Colon (tissue), 2 donors: ENCODE results near the gene HS6ST2.

Experiments
- FAIRE-seq: peaks from 2 replicates; lab custom pipeline; 2012; peaks lifted over from hg19 to GRCh38; lab: Jason Lieb, UNC
- donor health status: control.
- donor health status: control.

The HS6ST2 gene

DNA sequence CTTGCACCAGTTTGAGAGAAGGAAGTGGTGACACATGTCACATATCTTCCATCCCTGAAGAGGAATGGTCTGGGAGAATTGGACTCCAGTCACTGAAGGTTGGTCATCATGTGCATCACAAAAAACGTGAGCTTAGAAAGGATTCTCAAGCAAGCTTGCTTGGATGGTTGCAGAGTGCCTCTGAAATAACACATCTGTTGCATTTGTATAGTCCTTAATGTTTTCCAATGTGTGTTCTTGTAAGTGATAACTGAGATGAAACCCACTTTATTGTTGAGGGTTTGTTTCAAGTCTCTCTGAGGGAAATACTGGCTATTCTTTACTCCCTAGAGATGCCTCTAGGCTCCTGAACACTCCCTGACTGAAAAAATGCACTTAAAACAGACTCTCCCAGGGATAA is 285.1 kb downstream of the HS6ST2 start:
- FAIRE-seq = no peak

DNA sequence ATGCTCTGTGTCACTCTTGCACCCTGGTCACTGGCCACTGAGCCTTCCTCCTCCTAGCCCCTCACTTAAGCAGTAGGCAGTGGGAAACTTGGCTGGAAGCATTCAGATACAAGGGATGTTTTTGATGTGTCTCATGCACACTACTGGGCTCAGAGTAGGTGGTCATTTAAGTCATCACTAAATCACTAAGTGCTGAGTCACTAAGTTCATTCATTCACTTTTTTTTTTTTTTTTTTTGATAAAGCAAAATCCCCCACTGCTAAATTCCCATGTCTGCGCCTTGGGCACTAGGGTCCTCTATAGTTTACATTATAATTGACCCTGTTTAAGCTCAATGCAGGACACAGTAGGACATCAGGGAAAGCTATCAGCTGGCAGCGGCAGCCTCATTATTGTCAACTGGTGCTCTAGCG is 287.2 kb downstream of the HS6ST2 start:
- FAIRE-seq = no peak

DNA sequence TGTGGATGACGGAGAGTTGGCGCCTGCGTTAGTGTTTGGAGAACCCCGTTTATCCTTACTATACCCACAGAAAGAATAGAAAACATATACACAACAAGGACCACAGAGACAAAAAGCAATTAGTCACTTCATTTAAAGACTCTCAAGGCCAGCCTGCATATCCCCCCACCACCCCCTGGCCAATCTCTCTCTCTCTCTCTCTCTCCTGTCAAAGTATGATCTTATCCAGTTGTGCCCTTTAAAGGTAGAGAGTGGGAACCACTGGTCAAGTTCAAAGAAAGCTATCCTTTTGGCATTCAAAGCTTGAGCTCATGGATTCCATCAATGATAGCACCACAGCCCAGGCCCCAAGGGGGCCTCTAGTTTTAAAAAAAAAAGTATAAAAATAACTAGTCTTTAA is 289.3 kb downstream of the HS6ST2 start:
- no peak for FAIRE-seq

DNA sequence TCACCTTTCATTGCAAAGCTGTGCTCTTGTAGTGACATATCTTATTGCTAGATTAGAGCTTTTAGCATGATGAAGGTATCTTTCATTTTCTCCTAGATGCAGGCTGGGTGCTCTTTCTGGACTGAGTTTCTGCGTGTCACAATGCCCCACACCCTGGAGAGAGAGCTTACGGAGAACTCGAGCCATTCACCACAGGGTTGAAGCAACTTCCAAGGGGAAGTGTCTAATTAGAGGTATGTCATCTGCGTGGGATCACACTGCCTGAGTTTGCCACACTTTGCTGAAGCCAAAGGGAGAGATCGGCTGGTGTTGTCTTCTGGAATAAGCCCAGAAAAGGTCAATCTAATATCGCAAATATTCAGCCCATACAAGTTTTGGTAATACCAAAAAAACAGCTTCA is 290.3 kb downstream of the HS6ST2 start:
- no peak for FAIRE-seq

DNA sequence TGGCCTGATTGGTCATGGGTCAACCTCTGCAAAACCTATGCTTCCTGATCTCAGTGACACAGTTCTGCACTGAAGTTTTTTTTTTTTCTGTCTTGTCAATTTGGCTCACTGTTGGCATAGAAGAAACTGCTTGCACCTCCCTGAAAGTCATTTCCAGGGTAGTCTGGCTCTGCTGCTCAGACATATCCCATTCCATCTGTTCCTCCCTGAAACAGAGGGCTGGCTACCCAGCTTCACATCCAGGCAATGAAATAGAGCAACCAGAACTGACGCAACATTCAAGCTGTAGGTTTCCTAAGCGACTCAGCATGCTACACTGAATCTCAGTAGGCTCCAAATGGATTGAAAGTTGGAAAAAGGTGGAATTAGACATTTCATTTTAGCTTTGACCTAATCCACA is 292.8 kb downstream of the HS6ST2 start:
- FAIRE-seq = no peak

DNA sequence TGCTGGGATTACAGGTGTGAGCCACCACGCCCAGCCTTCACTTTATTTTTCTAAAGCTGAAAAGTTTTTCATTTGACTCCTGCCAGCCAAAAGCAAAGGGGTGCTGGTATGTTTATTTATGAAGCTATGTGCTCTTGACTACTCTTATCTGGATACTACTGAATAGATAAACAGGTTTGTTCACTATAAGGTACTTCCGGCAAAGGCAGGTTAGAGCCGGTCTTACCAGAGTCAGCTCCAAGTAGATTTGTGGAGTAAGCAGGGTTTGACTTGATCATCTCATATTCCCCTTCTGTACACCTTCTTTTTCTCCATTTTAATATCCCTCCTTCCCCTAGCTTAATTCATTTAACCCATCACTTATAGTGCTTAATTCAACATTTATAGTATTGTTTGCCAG is 294.2 kb downstream of the HS6ST2 start:
- FAIRE-seq = no peak

DNA sequence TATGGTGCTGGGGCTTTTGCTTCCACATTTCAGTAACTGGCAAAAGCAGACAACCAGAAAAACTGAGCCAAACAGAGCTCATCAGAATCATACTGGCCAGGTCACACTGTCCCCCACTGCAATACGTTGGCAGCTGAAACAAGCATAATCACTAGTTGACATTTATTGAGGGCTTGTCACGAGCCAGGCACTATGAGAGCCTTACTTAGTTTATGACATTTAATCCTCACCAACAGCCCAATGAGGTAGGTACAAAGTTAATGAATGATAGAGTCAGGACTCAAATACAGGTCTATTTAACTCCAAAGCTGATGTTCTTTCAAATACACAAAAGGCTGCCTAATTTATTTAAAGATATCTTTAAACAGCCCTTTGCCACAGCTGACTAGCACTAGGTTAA is 295.6 kb downstream of the HS6ST2 start:
- FAIRE-seq = no peak

DNA sequence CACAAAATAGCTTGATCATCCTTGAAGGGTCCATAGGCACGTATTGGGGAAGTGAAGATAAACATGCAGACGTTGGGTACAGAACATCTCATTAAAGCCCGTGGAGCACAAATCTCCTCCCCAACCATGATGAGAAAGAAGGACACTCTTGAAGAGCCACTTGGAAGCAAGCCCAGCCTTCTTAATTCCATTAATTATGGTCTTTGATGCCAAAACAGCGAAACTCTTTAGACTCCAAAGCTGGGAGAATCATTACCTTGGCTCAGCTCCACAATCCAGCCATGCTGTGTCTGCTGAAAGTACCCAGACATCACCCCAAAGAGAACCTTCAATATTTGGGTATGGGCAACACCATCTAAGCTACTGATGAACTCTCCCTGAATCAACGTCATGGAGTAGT is 300.6 kb downstream of the HS6ST2 start:
- no peak for FAIRE-seq

DNA sequence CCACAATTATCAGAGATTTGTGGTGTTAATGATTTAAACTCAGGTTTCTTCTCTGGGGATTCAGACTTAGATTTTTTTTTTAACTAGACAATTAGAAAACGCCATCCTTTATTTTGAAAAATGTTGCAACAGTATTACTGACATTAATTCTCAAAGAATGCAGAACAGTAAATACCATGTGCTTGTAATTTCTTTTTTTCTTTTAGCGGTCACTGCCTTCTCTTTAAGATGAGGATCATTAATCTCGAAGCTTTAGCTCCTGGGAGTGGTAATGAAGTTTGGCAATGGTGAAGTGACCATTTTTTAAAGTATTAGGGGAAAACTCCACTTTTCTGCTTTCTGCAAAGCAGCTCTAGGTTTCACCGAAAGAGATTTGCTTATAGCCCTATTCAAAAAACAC is 305.6 kb downstream of the HS6ST2 start:
- FAIRE-seq = no peak

DNA sequence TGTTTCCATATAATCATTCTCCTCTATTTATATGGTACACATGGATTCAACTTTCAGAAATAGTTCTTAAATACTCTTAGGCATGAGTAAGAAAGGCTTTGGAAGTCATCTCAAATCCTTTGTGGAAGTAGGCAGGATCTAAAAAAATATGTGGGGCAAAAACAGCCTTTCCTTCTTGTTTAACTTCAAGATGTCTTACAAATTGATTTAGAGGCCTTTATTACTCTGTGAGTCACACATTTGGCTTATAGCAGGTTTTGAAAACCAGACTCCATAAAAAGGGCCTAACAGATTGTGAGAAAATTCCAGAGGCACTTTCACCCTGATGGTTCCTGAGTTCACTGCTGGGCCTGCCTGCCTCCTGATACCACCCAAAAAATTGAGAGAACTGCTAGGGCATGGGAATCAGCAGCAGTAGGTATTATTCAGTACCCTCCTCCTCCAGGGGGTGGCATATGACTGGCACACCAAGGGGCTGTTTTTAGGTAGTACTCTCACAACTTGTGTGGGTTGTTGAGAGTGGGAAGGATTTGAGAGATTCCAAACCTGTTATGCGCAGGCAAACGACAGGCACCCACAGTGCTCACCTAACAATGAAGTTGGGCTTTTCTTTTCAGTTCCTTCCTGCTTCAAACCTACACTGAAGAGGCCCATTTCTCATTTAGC is 306.9 kb downstream of the HS6ST2 start:
- FAIRE-seq = no peak

DNA sequence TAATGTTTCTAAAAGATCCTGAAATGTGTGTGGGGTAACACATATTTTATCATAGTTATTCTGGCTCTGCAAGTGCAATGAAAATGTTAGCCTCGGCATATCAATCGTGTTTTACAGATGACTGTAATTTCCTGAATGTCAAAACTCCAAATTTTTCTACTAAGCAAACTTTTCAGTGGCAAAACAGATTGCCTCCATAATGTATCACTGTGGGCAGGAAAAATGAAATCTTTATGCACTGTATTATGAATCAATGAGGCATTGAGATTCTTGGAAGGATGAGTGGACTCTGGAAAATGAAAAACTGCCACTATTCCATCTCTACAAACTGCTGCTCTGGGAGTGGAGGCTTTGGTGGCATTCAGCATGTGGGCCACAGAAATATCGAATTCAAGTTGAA is 309.5 kb downstream of the HS6ST2 start:
- FAIRE-seq = no peak

DNA sequence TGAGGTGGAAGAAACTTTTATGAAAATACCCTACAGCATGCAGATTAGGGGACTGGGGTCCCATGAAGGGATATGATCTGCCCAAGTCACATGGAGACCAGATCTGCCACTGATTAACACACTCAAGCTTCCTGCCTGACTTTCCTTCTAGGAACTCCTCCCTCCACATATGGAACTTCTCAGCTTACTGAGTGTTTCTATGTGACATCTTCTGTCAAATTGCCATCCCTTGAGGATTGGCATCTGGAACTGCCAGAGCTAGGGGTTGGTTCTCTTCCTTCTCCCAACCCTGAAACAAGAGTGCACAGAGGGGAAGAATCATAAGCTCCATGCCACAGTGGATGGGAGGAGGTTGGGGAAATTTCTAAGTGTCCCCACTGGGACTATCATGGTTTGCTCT is 319.0 kb downstream of the HS6ST2 start:
- FAIRE-seq = no peak

DNA sequence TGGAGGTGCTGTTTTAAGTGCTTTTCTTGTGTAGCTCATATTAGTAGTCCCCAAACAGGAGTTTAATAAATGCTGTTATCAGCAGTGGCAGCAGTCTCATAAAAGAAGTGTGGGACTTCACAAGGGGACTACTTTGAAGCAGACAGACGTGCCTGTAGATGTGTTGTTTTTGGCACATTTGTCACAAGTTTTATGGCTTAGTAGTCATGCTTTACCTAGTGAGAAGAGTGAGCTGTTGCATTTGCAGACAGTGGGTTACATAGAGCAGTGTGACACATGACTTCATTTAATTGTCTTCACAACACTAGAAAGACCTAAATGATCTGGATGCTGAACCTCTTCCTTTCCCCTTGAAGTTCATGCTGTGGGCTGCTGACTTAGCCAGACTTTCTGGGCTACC is 320.1 kb downstream of the HS6ST2 start:
- no peak for FAIRE-seq

DNA sequence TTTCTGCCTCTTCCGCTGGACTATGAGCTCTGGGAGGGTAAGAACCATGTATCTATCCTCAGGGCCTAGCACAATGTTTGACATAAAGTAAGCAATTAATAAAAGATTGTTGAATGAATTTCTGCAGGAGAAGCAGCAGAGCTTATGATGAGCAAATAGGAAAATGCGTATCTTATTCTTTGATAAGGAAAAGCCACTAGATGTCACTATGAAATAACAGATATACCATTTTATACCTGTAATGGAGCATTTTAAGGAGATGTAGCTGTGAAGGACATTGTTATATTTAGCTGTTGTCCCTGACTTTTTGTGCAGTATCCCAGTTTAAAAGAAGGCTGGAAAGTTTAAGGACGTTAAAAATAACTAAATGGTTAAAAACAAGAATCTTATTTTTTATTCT is 322.3 kb downstream of the HS6ST2 start:
- no peak for FAIRE-seq

DNA sequence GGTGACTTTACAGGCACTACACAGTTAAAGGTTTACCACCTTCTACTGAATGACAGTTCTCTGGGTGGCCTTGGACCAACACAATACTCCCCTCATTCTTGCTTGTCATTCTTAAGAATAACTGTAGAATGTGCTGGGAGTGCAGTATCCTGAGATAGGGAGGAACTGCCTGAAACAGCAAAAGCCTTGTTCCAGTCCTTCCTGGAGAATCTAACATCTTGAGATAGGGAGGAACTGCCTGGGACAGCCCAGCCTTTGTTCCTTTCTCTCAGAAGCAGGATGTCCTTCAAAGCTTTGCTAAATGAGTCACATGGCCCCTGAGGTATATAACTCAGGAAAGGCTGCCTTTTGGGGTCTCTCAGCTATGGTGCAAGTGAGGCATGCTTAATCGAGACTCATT is 323.9 kb downstream of the HS6ST2 start:
- no peak for FAIRE-seq

DNA sequence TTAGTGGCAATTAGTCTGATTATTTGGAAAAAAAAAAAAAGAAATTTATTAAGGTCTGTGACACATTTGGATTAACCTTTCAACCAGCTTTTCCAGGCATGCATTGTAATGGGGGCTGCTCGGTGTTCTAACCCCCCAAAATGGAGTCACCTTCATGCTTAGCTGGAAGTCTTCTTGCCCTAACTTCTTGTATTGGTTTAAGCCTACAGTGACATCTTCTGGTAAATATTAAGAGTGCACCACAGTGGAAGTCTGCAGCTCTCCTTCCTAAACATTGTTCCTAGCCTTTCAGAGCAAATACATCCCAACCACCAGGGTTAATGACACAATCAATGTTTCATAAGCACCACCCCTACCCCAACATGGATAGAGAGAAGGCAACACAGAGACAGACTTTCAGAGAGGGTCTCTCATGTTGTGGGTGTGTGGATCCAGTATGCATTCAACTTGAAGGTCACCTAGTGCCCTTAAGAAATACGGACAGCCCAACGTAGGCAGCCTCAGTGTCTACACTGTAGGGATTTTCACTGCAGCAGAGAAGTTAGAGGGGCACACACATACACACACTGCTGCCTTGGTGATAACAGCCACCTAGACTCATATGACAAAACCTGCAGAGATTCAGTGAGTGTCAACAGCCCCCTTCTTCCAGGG is 326.7 kb downstream of the HS6ST2 start:
- FAIRE-seq = no peak

DNA sequence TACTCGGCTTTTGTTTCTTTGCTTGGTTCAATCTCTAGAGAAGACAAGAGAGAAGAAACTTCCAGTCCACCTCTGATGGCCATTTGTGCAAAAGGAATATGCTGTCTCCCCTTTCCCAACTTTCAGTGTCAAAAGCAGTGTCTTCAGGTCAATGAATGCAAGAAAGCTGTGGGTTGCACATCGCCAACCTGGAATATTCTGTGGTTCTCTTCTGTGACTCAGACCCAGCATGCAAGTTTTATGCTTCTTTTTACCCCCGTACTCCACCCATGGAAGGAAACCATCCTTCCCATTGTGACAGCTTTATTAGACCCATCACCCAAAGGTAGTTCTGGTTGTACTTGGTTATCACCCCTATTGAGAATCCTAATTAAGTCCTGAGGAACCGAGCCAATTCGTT is 334.0 kb downstream of the HS6ST2 start:
- FAIRE-seq = no peak

DNA sequence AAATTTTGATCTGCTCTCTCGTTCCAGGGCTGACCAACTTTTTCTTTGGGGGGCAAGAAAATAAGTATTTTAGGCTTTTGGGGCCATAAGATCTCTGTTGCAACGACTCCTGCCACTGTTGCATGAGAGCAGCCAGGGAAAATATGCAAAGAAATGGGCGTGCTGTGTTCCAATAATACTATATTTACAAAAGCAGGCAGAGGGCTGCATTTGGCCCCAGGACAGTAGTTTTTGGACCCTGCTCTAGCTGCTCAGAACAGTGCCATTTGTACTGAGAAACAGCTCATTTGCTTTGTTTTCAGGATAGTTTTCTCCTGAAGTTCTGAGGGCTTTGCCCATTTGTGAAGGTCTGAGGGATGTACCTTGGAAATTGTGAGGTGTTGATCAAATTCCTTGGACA is 334.5 kb downstream of the HS6ST2 start:
- FAIRE-seq = no peak

DNA sequence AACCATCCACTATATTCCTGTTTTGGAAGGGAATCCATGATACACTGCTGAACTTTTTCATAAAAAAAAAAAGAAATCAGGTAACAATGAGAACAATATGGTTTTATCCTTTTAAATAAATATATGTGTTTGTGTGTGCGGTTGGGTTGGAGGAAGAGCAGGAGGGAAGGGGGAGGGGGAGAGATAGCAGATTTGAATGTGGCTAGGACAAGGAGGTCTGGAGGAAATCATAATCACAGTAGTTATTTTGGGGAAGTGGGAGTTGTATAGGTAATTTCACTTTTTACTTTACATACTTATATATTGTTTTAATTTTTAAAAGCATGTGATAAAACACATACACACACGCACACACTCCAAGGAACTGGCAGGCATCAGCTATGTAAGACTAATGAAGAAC is 335.1 kb downstream of the HS6ST2 start:
- peak; percentile 55 for FAIRE-seq

DNA sequence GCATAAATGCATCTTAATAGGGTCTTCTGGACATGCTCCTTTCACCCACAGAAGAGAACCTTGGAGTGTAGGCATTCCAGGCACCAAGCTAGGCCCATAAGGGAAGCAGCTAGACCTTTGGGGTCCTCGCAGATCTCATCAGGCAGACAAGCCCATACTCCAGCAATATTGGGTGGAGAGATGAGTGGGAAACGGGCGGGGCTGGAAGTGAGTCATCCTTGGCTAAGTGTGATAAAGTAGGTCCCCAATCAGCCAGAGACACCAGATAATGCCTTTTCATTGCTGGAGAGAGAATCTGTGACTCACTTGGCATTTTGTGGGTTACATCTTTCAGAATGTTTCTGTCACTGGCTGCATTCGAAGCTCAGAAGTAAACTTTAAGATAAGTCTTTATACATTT is 336.3 kb downstream of the HS6ST2 start:
- FAIRE-seq = no peak

DNA sequence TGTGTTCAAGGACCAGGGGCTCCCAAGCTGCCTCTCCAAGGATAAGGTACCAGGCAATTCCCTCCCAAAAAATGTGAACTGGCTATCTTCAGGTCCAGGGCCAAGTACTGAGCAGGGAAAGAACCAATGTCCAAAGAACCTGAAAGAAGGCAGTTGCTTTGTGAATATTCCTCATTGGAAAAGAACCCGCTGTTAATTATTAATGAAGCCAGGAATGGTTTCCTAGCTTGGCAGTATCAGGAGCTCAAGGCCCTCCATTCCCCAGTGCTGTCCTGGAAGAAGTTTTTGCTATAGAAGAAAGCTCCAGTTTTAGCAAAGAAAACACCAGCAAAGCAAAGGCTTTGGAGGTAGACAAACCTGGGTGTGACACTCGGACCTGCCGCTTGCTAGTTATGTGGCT is 339.6 kb downstream of the HS6ST2 start:
- no peak for FAIRE-seq

DNA sequence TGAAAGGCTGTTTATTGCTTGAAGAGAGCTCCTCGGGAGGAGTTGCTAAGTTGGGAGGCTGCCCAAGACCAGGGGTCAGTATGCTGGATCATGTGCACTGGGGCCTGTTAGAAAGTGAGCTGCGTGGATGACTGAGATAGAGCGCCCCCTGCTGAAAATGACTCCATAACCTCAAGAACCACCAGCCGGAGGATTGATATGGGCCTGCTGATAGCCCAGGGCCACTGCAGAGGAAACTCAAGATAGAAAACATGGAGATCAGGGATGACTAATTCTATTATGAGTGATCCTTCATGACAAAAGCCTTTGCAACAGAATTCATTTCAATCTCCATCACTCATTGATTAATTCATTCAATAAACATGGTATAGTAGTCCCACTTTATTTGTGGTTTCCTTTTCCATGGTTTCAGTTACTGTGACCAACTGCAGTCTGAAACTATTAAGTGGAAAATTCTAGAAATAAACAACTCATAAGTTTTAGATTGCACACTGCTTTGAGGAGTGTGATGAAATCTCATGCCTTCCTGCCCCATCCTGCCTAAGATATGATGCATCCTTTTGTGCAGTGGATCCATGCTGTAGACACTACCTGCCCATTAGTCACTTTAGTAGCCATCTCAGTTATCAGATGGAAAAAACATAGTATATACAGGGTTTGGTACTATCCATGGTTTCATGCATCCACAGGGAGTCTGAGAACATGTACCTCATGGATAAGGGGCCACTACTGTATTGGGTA is 342.9 kb downstream of the HS6ST2 start:
- FAIRE-seq = peak; percentile 24

DNA sequence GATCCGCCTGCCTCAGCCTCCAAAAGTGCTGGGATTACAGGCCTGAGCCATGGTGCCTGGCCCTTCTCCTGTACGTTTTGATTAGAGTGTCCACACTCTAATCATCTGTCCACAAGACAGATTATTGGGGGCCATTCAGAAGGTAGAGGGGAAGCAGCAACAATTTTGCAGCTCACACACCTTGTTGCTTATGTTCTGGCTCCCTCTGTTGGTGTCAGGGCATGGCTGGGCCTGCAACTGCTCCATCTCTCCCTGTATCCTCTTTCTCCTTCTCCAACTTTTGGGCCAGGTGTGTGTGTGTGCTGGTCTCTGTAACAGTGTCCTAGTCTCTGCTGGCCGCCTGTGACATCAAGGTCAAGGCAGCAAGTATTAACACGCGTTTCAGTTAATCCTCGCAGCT is 344.1 kb downstream of the HS6ST2 start:
- no peak for FAIRE-seq

DNA sequence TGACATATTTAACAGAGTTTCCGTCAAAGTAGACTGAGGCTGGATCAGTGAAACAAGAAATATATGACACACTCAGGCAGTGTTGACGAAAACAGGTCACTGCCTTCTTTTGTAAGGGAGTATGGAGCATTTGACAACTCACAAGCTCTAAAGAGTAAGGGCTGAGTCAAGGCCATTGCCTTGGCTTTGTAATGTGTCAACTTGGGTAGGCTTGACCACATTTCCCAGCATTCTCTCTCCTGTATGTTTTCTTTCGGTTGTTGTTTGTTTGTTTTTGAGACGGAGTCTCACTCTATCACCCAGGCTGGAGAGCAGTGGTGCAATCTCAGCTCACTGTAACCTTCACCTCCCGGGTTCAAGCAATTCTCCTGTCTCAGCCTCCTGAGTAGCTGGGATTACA is 344.6 kb downstream of the HS6ST2 start:
- no peak for FAIRE-seq
